GM23338 (cell line): ENCODE measurements around the gene VEGFB. TPM values are rescaled to one million over a fixed set of nuclear protein-coding genes. Genes with fewer than 3 reads are reported as not detected.

Source experiments
- ATAC-seq: fragments of 200-7000 bp; cut with Tn5 transposase; 3 replicates; pipeline ENCODE4 v1.9.1; 2020
- DNase-seq: peaks from one replicate; pipeline ENCODE4 v3.0.0-alpha.2; 2015; ENCODE audit warnings: low spot score
- H2AFZ ChIP-seq: fragments of 200-600 bp; sonication (generic); 2 replicates; pipeline ENCODE4 v1.8.0; 2016; ENCODE audit warnings: antibody characterized with exemption, mild to moderate bottlenecking, moderate library complexity
- H3F3A ChIP-seq: fragments of 200-600 bp; sonication (generic); replicated peaks from 2 replicates; pipeline ENCODE4 v1.8.0; 2017; ENCODE audit warnings: antibody characterized with exemption, mixed run types, low read depth
- H3K27ac ChIP-seq: fragments of 200-600 bp; sonication (generic); 2 replicates; pipeline ENCODE4 v1.6.1; 2016; ENCODE audit warnings: low read depth
- H3K27me3 ChIP-seq: fragments of 200-600 bp; sonication (generic); 2 replicates; pipeline ENCODE4 v1.8.0; 2016; ENCODE audit warnings: mild to moderate bottlenecking, mixed run types, moderate library complexity; ENCODE audit not compliant: insufficient read depth
- H3K36me3 ChIP-seq: fragments of 200-600 bp; sonication (generic); 2 replicates; pipeline ENCODE4 v1.8.0; 2016; ENCODE audit warnings: mild to moderate bottlenecking; ENCODE audit not compliant: insufficient read depth
- H3K4me1 ChIP-seq: fragments of 200-600 bp; sonication (generic); 2 replicates; pipeline ENCODE4 v1.8.0; 2016; ENCODE audit warnings: mild to moderate bottlenecking, moderate library complexity; ENCODE audit not compliant: insufficient read depth
- H3K4me2 ChIP-seq: fragments of 200-600 bp; sonication (generic); 2 replicates; pipeline ENCODE4 v1.7.1; 2017; ENCODE audit warnings: mixed run types
- H3K4me3 ChIP-seq: fragments of 200-600 bp; sonication (generic); 2 replicates; pipeline ENCODE4 v1.6.1; 2016; ENCODE audit warnings: mixed run types
- H3K79me2 ChIP-seq: fragments of 200-600 bp; sonication (generic); replicated peaks from 2 replicates; pipeline ENCODE4 v1.8.0; 2017; ENCODE audit warnings: mild to moderate bottlenecking; ENCODE audit not compliant: insufficient read depth
- H3K9me2 ChIP-seq: fragments of 200-600 bp; sonication (generic); 2 replicates; pipeline ENCODE4 v1.8.0; 2017; ENCODE audit not compliant: insufficient read depth
- H4K20me1 ChIP-seq: fragments of 200-600 bp; sonication (generic); replicated peaks from 2 replicates; pipeline ENCODE4 v1.8.0; 2017; ENCODE audit warnings: mild to moderate bottlenecking; ENCODE audit not compliant: insufficient read depth
- H3K27ac Mint-ChIP-seq: 2 replicates; pipeline ENCODE4 v1.8.0; 2020; ENCODE audit warnings: inconsistent platforms, mild to moderate bottlenecking, moderate library complexity, mixed read lengths
- H3K27me3 Mint-ChIP-seq: 3 replicates; pipeline ENCODE4 v1.8.0; 2022; ENCODE audit warnings: low read depth, mild to moderate bottlenecking, moderate library complexity, mixed read lengths, inconsistent platforms; ENCODE audit not compliant: insufficient read depth, poor library complexity
- H3K36me3 Mint-ChIP-seq: 3 replicates; pipeline ENCODE4 v1.8.0; 2021; ENCODE audit warnings: low read depth, mild to moderate bottlenecking, inconsistent platforms, moderate library complexity, mixed read lengths
- H3K4me1 Mint-ChIP-seq: 3 replicates; pipeline ENCODE4 v1.8.0; 2020; ENCODE audit warnings: mild to moderate bottlenecking, inconsistent platforms, mixed read lengths
- H3K4me3 Mint-ChIP-seq: 3 replicates; pipeline ENCODE4 v1.8.0; 2021; ENCODE audit warnings: moderate library complexity, mild to moderate bottlenecking, inconsistent platforms, mixed read lengths
- H3K9me3 Mint-ChIP-seq: 3 replicates; pipeline ENCODE4 v1.8.0; 2020; ENCODE audit warnings: moderate library complexity, mild to moderate bottlenecking, inconsistent platforms, mixed read lengths
- CREB1 ChIP-seq: fragments of 250-450 bp; sonication (Bioruptor Pico); IDR thresholded peaks from 2 replicates; pipeline ENCODE4 v1.5.0; 2020; ENCODE audit warnings: low read depth, mild to moderate bottlenecking, moderate library complexity
- EZH2 ChIP-seq: fragments of 200-600 bp; sonication (generic); IDR thresholded peaks from one replicate; pipeline ENCODE4 v1.8.0; 2017; ENCODE audit warnings: antibody characterized with exemption, mild to moderate bottlenecking, low read depth; ENCODE audit not compliant: unreplicated experiment
- EZH2phosphoT487 ChIP-seq: fragments of 200-600 bp; sonication (generic); IDR thresholded peaks from one replicate; pipeline ENCODE4 v1.8.1; 2018; ENCODE audit warnings: antibody characterized with exemption; ENCODE audit not compliant: unreplicated experiment
- JUNB ChIP-seq: IDR thresholded peaks from one replicate; pipeline ENCODE4 v1.6.1; 2016; ENCODE audit warnings: antibody characterized with exemption; ENCODE audit not compliant: unreplicated experiment
- STAT1 ChIP-seq: IDR thresholded peaks from one replicate; pipeline ENCODE4 v1.6.1; 2016; ENCODE audit warnings: antibody characterized with exemption; ENCODE audit not compliant: unreplicated experiment
- ZNF114 ChIP-seq: fragments of 250-450 bp; sonication (Bioruptor Pico); IDR thresholded peaks from 2 replicates; pipeline ENCODE4 v1.5.0; 2020; ENCODE audit warnings: mild to moderate bottlenecking, moderate library complexity
- polyA plus RNA-seq: library from polyadenylated mRNA; unstranded; fragments of >200 nt; fragmentation: Nextera tagmentation; extraction: Ambion mirVana; gene quantifications from 2 replicates; pipeline ENCODE4 v1.2.1, GENCODE V29; 2016
- total RNA-seq: library from RNA; depleted of rRNA; stranded (reverse); fragments of >200 nt; shearing (Covaris generic); gene quantifications from 2 replicates; pipeline ENCODE4 v1.2.3, GENCODE V29; 2014
- TF ChIP-seq, protein P1 (sequence below): fragments of 250-450 bp; sonication (Bioruptor Pico); IDR thresholded peaks from 2 replicates; pipeline ENCODE4 v1.5.0; 2020; ENCODE audit warnings: mild to moderate bottlenecking, moderate library complexity
- TF ChIP-seq, protein P2 (sequence below), 2 experiments: fragments of 200-600 bp in 1 of 2; sonication (generic) in 1 of 2; conservative IDR thresholded peaks; 2 replicates each; pipeline versions ENCODE4 v1.5.1 to v1.6.1; 2016 to 2017; ENCODE audit warnings: antibody characterized with exemption in 2 of 2, low read depth in 2 of 2, mild to moderate bottlenecking in 2 of 2, moderate library complexity in 1 of 2
- TF ChIP-seq, protein P3 (sequence below): IDR thresholded peaks from 2 replicates; pipeline ENCODE4 v1.6.1; 2016; ENCODE audit warnings: antibody characterized with exemption
- TF ChIP-seq, protein P4 (sequence below): IDR thresholded peaks from one replicate; pipeline ENCODE4 v1.6.1; 2018; ENCODE audit warnings: antibody characterized with exemption; ENCODE audit not compliant: unreplicated experiment

The VEGFB gene
- total and polyA plus RNA-seq, 2 experiments from 2014 or later: 20.8 to 25.8 TPM

DNA sequence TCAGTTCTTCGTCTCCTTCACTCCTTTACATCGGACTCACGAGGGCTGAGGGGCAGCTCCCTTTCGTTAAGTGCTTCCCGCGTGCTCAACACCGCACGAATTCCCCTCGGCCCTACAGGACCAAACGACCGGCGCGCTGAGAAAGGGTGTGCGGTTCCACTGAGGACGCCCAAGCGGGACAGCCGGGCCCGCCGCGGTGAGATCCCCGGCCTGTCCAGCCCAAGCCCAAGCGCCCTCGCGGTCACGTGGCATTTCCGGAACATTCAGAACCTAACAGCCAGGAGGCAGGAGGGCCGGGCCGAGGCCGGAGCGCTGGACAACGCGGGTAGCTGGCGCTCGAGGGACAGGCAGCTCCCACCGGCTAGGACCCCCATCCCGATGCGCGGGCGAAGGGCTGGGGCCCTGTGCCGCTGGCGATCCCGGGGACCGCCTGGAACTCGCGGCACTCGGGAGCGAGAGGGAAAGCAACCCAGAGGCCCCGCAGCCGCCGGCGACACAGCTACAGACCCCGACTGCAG lies 49.1 kb upstream of the VEGFB start (continued):
- TF ChIP-seq, protein P1, sequence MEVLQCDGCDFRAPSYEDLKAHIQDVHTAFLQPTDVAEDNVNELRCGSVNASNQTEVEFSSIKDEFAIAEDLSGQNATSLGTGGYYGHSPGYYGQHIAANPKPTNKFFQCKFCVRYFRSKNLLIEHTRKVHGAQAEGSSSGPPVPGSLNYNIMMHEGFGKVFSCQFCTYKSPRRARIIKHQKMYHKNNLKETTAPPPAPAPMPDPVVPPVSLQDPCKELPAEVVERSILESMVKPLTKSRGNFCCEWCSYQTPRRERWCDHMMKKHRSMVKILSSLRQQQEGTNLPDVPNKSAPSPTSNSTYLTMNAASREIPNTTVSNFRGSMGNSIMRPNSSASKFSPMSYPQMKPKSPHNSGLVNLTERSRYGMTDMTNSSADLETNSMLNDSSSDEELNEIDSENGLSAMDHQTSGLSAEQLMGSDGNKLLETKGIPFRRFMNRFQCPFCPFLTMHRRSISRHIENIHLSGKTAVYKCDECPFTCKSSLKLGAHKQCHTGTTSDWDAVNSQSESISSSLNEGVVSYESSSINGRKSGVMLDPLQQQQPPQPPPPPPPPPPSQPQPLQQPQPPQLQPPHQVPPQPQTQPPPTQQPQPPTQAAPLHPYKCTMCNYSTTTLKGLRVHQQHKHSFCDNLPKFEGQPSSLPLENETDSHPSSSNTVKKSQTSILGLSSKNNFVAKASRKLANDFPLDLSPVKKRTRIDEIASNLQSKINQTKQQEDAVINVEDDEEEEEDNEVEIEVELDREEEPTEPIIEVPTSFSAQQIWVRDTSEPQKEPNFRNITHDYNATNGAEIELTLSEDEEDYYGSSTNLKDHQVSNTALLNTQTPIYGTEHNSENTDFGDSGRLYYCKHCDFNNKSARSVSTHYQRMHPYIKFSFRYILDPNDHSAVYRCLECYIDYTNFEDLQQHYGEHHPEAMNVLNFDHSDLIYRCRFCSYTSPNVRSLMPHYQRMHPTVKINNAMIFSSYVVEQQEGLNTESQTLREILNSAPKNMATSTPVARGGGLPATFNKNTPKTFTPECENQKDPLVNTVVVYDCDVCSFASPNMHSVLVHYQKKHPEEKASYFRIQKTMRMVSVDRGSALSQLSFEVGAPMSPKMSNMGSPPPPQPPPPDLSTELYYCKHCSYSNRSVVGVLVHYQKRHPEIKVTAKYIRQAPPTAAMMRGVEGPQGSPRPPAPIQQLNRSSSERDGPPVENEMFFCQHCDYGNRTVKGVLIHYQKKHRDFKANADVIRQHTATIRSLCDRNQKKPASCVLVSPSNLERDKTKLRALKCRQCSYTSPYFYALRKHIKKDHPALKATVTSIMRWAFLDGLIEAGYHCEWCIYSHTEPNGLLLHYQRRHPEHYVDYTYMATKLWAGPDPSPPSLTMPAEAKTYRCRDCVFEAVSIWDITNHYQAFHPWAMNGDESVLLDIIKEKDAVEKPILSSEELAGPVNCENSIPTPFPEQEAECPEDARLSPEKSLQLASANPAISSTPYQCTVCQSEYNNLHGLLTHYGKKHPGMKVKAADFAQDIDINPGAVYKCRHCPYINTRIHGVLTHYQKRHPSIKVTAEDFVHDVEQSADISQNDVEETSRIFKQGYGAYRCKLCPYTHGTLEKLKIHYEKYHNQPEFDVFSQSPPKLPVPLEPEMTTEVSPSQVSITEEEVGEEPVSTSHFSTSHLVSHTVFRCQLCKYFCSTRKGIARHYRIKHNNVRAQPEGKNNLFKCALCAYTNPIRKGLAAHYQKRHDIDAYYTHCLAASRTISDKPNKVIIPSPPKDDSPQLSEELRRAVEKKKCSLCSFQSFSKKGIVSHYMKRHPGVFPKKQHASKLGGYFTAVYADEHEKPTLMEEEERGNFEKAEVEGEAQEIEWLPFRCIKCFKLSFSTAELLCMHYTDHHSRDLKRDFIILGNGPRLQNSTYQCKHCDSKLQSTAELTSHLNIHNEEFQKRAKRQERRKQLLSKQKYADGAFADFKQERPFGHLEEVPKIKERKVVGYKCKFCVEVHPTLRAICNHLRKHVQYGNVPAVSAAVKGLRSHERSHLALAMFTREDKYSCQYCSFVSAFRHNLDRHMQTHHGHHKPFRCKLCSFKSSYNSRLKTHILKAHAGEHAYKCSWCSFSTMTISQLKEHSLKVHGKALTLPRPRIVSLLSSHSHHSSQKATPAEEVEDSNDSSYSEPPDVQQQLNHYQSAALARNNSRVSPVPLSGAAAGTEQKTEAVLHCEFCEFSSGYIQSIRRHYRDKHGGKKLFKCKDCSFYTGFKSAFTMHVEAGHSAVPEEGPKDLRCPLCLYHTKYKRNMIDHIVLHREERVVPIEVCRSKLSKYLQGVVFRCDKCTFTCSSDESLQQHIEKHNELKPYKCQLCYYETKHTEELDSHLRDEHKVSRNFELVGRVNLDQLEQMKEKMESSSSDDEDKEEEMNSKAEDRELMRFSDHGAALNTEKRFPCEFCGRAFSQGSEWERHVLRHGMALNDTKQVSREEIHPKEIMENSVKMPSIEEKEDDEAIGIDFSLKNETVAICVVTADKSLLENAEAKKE (CRISPR knock-in tag): no peak

DNA sequence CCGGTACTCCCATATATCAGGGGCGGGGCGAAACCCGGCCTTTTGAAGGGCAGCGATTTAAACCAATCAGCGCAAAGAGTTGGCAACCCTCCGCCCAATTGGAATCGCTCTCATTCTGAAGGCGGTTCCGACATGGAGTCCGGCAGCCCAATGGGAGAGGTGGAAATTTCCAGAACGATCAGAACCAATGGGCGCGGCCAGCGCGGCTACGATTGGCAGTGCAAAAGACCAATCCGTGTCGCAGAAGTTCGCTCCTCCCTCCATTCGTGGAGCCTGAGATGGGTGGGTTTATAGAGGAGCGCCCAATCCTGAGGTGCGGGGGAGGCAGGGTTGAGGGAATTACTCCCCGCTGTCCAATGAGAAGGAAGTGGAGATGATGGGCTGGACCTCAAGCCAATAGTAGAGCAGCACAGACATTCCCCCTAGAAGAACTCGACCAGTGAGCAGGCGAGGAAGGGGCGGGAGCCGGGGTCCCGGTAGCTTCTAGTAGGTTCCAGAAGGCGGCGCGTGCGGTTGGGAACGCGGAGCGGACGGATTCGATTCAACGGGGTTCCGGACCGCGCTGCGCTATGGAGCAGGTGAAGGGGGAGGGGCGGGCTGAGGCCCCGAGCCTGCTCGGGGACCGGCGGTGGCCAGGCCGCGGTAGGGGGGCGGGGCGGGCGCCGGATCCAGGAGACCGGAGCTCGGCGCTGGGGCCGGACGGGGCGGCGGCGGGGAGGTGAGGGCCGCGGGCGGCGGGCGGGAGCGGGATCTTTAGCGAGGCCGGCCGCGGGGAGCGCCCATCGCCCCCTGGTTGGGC lies 48.5 kb upstream of the VEGFB start, which contains the start of gene STIP1:
STIP1 (plus strand) TSS at position 479 of the 799 bp plus-strand sequence; CDS start at position 570, 91 bp downstream.
- Histone ChIP-seq H3F3A (peaks cover 45% of the 10 kb centered on the region), H3K79me2 (peaks cover 23% of the 10 kb centered on the region), H3K9me2 (no peaks in the 10 kb centered on the region), H3K4me2 (peak within 1 kb of the TSS; percentile 92), H3K4me1 (peaks cover 18% of the 10 kb centered on the region; the same call in 1 of the 2 replicates), H3K27me3 (no peaks in the 10 kb centered on the region), H3K4me3 (peak within 1 kb of the TSS; percentile 78), H3K36me3 (peaks cover 13% of the 10 kb centered on the region), H2AFZ (peak within 1 kb of the TSS; percentile 80; the same call in 1 of the 2 replicates), H3K27ac (peak within 1 kb of the TSS; percentile 95), H4K20me1 (peaks cover 42% of the 10 kb centered on the region)
- H3K9me3 Mint-ChIP-seq: no peaks in the 10 kb centered on the region
- ATAC-seq: peak; percentile 83
- peak; percentile 100 for DNase-seq
- peaks cover 30% of the 10 kb centered on the region for H3K4me1 Mint-ChIP-seq
- H3K27me3 Mint-ChIP-seq: peaks cover 29% of the 10 kb centered on the region
- peak within 1 kb of the TSS; percentile 99 for H3K27ac Mint-ChIP-seq
- peak within 1 kb of the TSS; percentile 98; the same call in 2 of the 3 replicates for H3K4me3 Mint-ChIP-seq
- H3K36me3 Mint-ChIP-seq: peaks cover 38% of the 10 kb centered on the region
- TF ChIP-seq EZH2phosphoT487 (no peak), ZNF114 (CRISPR knock-in tag) (no peak), EZH2 (no peak), STAT1 (no peak), JUNB (no peak), CREB1 (CRISPR knock-in tag) (peak; percentile 79)
- TF ChIP-seq, protein P2, sequence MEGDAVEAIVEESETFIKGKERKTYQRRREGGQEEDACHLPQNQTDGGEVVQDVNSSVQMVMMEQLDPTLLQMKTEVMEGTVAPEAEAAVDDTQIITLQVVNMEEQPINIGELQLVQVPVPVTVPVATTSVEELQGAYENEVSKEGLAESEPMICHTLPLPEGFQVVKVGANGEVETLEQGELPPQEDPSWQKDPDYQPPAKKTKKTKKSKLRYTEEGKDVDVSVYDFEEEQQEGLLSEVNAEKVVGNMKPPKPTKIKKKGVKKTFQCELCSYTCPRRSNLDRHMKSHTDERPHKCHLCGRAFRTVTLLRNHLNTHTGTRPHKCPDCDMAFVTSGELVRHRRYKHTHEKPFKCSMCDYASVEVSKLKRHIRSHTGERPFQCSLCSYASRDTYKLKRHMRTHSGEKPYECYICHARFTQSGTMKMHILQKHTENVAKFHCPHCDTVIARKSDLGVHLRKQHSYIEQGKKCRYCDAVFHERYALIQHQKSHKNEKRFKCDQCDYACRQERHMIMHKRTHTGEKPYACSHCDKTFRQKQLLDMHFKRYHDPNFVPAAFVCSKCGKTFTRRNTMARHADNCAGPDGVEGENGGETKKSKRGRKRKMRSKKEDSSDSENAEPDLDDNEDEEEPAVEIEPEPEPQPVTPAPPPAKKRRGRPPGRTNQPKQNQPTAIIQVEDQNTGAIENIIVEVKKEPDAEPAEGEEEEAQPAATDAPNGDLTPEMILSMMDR (conservative IDR thresholded peaks at IDR 0.05; ENCODE audit: low read depth in 2 of 2): peak; percentile 8 to 33; a peak in 2 of 4 replicates
- TF ChIP-seq, protein P3, sequence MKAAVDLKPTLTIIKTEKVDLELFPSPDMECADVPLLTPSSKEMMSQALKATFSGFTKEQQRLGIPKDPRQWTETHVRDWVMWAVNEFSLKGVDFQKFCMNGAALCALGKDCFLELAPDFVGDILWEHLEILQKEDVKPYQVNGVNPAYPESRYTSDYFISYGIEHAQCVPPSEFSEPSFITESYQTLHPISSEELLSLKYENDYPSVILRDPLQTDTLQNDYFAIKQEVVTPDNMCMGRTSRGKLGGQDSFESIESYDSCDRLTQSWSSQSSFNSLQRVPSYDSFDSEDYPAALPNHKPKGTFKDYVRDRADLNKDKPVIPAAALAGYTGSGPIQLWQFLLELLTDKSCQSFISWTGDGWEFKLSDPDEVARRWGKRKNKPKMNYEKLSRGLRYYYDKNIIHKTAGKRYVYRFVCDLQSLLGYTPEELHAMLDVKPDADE: no peak
- TF ChIP-seq, protein P4, sequence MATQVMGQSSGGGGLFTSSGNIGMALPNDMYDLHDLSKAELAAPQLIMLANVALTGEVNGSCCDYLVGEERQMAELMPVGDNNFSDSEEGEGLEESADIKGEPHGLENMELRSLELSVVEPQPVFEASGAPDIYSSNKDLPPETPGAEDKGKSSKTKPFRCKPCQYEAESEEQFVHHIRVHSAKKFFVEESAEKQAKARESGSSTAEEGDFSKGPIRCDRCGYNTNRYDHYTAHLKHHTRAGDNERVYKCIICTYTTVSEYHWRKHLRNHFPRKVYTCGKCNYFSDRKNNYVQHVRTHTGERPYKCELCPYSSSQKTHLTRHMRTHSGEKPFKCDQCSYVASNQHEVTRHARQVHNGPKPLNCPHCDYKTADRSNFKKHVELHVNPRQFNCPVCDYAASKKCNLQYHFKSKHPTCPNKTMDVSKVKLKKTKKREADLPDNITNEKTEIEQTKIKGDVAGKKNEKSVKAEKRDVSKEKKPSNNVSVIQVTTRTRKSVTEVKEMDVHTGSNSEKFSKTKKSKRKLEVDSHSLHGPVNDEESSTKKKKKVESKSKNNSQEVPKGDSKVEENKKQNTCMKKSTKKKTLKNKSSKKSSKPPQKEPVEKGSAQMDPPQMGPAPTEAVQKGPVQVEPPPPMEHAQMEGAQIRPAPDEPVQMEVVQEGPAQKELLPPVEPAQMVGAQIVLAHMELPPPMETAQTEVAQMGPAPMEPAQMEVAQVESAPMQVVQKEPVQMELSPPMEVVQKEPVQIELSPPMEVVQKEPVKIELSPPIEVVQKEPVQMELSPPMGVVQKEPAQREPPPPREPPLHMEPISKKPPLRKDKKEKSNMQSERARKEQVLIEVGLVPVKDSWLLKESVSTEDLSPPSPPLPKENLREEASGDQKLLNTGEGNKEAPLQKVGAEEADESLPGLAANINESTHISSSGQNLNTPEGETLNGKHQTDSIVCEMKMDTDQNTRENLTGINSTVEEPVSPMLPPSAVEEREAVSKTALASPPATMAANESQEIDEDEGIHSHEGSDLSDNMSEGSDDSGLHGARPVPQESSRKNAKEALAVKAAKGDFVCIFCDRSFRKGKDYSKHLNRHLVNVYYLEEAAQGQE: no peak
